Sigmoid colon (tissue), 7 donors: ENCODE data around the gene FAM53A. TPM values are rescaled to one million over a fixed set of nuclear protein-coding genes. Genes with fewer than 3 reads are reported as not detected.

Experiments used
- DNase-seq: peaks from one replicate; pipeline ENCODE4 v3.0.0-alpha.2; 2019
- H3K27ac ChIP-seq, 4 donors: fragments of 200-600 bp; sonication (generic); one replicate each; pipeline ENCODE4 v1.5.1; 2016 to 2019; ENCODE audit warnings: mild to moderate bottlenecking in 1 of 4
- H3K27me3 ChIP-seq, 3 donors: fragments of 200-600 bp; sonication (generic); one replicate each; pipeline ENCODE4 v1.5.1; 2019; ENCODE audit warnings: mild to moderate bottlenecking in 1 of 3
- H3K36me3 ChIP-seq, 4 donors: fragments of 200-600 bp; sonication (generic); one replicate each; pipeline ENCODE4 v1.5.1; 2016 to 2019
- H3K4me1 ChIP-seq, 4 donors: fragments of 200-600 bp; sonication (generic); one replicate each; pipeline ENCODE4 v1.5.1; 2017 to 2019
- H3K4me3 ChIP-seq, 4 donors: fragments of 200-600 bp; sonication (generic); one replicate each; pipeline ENCODE4 v1.5.1; 2017 to 2019; ENCODE audit warnings: mild to moderate bottlenecking in 2 of 4, moderate library complexity in 1 of 4
- H3K9me3 ChIP-seq, 4 donors: fragments of 200-600 bp in 3 of 4; sonication (generic) in 3 of 4; one replicate each; pipeline versions ENCODE4 v1.5.1 to v1.6.1; 2013 to 2019
- CTCF ChIP-seq, 4 experiments: fragments of 450-650 bp in 3 of 4; fragments of 200-600 bp in 1 of 4; IDR thresholded peaks; one replicate each; pipeline ENCODE4 v1.5.1; 2016 to 2019; ENCODE audit warnings: antibody characterized with exemption in 4 of 4, mild to moderate bottlenecking in 3 of 4, moderate library complexity in 2 of 4
- EP300 ChIP-seq, 4 donors: sonication (generic); formaldehyde crosslinking; IDR thresholded peaks; one replicate each; pipeline ENCODE4 v1.6.1; 2017; ENCODE audit warnings: antibody characterized with exemption in 4 of 4
- POLR2A ChIP-seq, 2 donors: fragments of 450-650 bp; IDR thresholded peaks; one replicate each; pipeline ENCODE4 v1.6.1; 2016; ENCODE audit warnings: antibody characterized with exemption in 2 of 2, mild to moderate bottlenecking in 2 of 2, moderate library complexity in 2 of 2
- POLR2AphosphoS5 ChIP-seq, 4 donors: sonication (generic); formaldehyde crosslinking; IDR thresholded peaks; one replicate each; pipeline ENCODE4 v1.6.1; 2017; ENCODE audit warnings: antibody characterized with exemption in 4 of 4
- WGBS, 2 donors: extraction: QIAGEN DNeasy Blood & Tissue Kit; methylation state at CpG; one replicate each; pipeline ENCODE4 v1.1.7; 2013; 5-methylcytosine and 5-hydroxymethylcytosine counted together
- intact Hi-C: fragments of 100-400 bp; cut with DNase I; formaldehyde crosslinking; loops from one replicate; pipeline ENCODE4 v1.15.1; 2023
- polyA plus RNA-seq, 3 donors: library from polyadenylated mRNA; stranded (reverse); fragments of 200-250 nt; gene quantifications; one replicate each; pipeline ENCODE4 v1.2.3, GENCODE V29; 2013
- total RNA-seq, 4 donors: library from RNA; depleted of rRNA; stranded (reverse); fragments of >200 nt; gene quantifications; one replicate each; pipeline ENCODE4 v1.1.0, GENCODE V29; 2016
- donor health status: healthy with polysubstance abuse.
- donor health status: Bipolar disorder and iron deficiency.
- donor health status: healthy.

The FAM53A gene
- total and polyA plus RNA-seq, 7 donors, result 0.23 to 4.1 (median 1.4) TPM

- intact Hi-C loops, result no loop called here
- Histone ChIP-seq H3K36me3 (peaks cover 0 to 3% (median 0%) of the 10 kb centered on the region in 4 donors), H3K4me3 (no peak overlapping the region), H3K27ac (no peak overlapping the region), H3K9me3 (no peaks in the 10 kb centered on the region), H3K4me1 (no peaks in the 10 kb centered on the region), H3K27me3 (no peaks in the 10 kb centered on the region)
- WGBS, 2 donors, result 93 to 94% methylated on average over 5 of the region's 5 CpGs
- TF ChIP-seq POLR2A (IDR thresholded peaks at IDR 0.05) (no peak), EP300 (IDR thresholded peaks at IDR 0.05) (no peak), CTCF (IDR thresholded peaks at IDR 0.05) (no peak), POLR2AphosphoS5 (IDR thresholded peaks at IDR 0.05) (no peak)
- DNase-seq, result no peak
Measured at GRCh38 chr4:1656132-1656531, 28.0 kb downstream of the FAM53A start.

GRCh38 chr4:1655676-1656075 lies 28.4 kb downstream of the FAM53A start:
- Histone ChIP-seq H3K4me1 (no peaks in the 10 kb centered on the region), H3K27me3 (no peaks in the 10 kb centered on the region), H3K36me3 (peaks cover 0 to 3% (median 0%) of the 10 kb centered on the region in 4 donors), H3K4me3 (no peak overlapping the region), H3K27ac (no peak overlapping the region), H3K9me3 (no peaks in the 10 kb centered on the region)
- intact Hi-C loops, result no loop called here
- TF ChIP-seq CTCF (IDR thresholded peaks at IDR 0.05), result no peak
- no peak for TF ChIP-seq POLR2AphosphoS5 (IDR thresholded peaks at IDR 0.05)
- TF ChIP-seq POLR2A (IDR thresholded peaks at IDR 0.05), result no peak
- no peak for TF ChIP-seq EP300 (IDR thresholded peaks at IDR 0.05)
- WGBS, 2 donors, result 89 to 92% methylated on average over 18 of the region's 18 CpGs
- DNase-seq, result no peak

- no peak for DNase-seq
- intact Hi-C loops, result no loop called here
- WGBS, 2 donors, result 96 to 97% methylated on average over 47 of the region's 47 CpGs
- no peaks in the 10 kb centered on the region for H3K27me3 ChIP-seq
- peaks cover 0 to 3% (median 0%) of the 10 kb centered on the region in 4 donors for H3K36me3 ChIP-seq
- H3K4me1 ChIP-seq, result no peaks in the 10 kb centered on the region
- H3K27ac ChIP-seq, result no peak overlapping the region
- no peaks in the 10 kb centered on the region for H3K9me3 ChIP-seq
- H3K4me3 ChIP-seq, result no peak overlapping the region
- TF ChIP-seq EP300 (IDR thresholded peaks at IDR 0.05) (no peak), CTCF (IDR thresholded peaks at IDR 0.05) (no peak), POLR2A (IDR thresholded peaks at IDR 0.05) (no peak), POLR2AphosphoS5 (IDR thresholded peaks at IDR 0.05) (no peak)
Measured at GRCh38 chr4:1655081-1655480, 29.0 kb downstream of the FAM53A start.

- Histone ChIP-seq H3K27ac (no peak overlapping the region), H3K36me3 (peaks cover 0 to 3% (median 0%) of the 10 kb centered on the region in 4 donors), H3K27me3 (no peaks in the 10 kb centered on the region), H3K9me3 (no peaks in the 10 kb centered on the region), H3K4me3 (no peak overlapping the region), H3K4me1 (no peaks in the 10 kb centered on the region)
- intact Hi-C loops, result no loop called here
- 89 to 93% methylated on average over 23 of the region's 23 CpGs for WGBS, 2 donors
- TF ChIP-seq POLR2A (IDR thresholded peaks at IDR 0.05) (no peak), POLR2AphosphoS5 (IDR thresholded peaks at IDR 0.05) (no peak), CTCF (IDR thresholded peaks at IDR 0.05) (no peak), EP300 (IDR thresholded peaks at IDR 0.05) (no peak)
- DNase-seq, result no peak
Measured at GRCh38 chr4:1654216-1654955, 29.7 kb downstream of the FAM53A start.
